HFF-Myc (cell line): Measurements from ENCODE around the gene DAO.

ENCODE experiments used
- DNase-seq: peaks from one replicate; pipeline ENCODE4 v3.0.0-alpha.2; 2011; ENCODE audit warnings: low read depth; ENCODE audit errors: extremely low read depth
- H3K4me3 ChIP-seq: replicated peaks from 2 replicates; pipeline ENCODE4 v1.5.1; 2011; ENCODE audit warnings: low read depth, mild to moderate bottlenecking, control low read depth, low read length
- TF ChIP-seq, protein P1 (sequence below): IDR thresholded peaks from 2 replicates; pipeline ENCODE4 v1.5.1; 2012; ENCODE audit warnings: mild to moderate bottlenecking, low read depth, low read length, control low read depth; ENCODE audit errors: missing control alignments

DAO gene

DNA sequence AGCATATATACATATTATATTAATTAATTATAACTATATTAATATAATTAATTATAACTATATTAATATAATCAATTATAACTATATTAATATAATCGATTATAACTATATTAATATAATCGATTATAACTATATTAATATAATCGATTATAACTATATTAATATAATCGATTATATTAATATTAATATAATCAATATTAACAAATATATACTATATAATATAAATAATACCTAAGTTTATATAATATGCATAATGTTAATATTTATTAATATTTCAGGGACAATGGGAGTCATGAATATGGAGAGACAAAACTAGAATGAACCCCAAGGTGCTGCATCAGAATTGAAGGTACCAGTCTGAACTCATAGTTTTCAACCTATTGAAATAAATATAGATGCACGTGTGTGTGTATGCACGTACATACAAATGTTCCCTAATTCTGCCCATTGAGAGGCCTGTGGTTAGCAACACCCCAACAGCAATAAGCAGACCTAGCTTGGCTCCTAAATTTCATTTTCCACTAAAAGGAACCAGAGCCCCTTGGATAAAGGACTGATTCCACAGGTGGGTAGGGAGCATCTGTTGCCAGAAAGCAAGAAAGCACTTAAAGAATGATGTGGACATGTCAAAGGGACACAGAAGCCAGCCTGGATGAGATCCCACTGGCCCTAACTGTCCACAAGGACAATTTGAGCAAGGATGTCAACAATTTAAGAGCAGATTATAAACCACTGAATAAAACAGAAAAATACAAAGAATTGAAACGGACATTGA lies 43.8 kb upstream of the DAO start:
- no peak overlapping the region for H3K4me3 ChIP-seq
- DNase-seq: no peak
- TF ChIP-seq, protein P1, sequence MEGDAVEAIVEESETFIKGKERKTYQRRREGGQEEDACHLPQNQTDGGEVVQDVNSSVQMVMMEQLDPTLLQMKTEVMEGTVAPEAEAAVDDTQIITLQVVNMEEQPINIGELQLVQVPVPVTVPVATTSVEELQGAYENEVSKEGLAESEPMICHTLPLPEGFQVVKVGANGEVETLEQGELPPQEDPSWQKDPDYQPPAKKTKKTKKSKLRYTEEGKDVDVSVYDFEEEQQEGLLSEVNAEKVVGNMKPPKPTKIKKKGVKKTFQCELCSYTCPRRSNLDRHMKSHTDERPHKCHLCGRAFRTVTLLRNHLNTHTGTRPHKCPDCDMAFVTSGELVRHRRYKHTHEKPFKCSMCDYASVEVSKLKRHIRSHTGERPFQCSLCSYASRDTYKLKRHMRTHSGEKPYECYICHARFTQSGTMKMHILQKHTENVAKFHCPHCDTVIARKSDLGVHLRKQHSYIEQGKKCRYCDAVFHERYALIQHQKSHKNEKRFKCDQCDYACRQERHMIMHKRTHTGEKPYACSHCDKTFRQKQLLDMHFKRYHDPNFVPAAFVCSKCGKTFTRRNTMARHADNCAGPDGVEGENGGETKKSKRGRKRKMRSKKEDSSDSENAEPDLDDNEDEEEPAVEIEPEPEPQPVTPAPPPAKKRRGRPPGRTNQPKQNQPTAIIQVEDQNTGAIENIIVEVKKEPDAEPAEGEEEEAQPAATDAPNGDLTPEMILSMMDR: no peak

DNA sequence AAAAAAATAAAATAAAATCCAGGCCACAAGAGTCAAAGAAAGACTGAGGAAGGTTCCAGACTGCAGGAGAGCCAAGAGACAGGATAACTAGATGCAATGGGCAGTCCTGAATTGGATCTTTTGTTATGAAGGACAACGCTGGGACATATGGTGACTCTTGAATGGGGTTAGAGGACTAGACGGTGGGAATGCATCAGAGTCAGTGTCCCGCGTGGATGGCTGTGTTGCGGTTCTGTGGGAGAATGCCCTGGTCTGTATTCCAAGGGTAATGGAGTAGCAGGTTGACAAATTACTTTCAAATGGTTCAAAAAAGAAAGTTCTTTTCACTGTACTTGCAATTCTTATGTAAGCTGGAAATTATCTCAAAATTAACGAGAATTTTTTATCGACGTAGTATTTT lies 42.7 kb upstream of the DAO start:
- TF ChIP-seq, protein P1: no peak
- no peak for DNase-seq

DNA sequence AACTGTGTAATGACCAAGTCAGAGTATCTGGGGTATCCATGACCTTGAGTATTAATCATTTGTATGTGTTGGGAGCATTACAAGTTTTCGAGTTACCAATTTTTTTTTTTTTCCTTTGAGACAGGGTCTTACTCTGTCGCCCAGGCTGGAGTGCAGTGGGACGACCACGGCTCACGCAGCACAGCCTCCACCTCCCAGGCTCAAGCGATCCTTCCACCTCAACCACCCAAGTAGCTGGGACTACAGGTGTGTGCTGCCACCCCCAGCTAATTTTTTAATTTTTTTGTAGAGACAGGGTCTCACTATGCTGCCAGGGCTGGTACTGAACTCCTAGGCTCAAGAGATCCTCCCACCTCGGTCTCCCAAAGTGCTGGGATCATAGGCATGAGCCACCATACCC lies 42.2 kb upstream of the DAO start:
- H3K4me3 ChIP-seq: no peak overlapping the region
- TF ChIP-seq, protein P1: no peak
- no peak for DNase-seq

More for the DNA sequence above, 42.7 kb upstream of the DAO start:
- no peak overlapping the region for H3K4me3 ChIP-seq

DNA sequence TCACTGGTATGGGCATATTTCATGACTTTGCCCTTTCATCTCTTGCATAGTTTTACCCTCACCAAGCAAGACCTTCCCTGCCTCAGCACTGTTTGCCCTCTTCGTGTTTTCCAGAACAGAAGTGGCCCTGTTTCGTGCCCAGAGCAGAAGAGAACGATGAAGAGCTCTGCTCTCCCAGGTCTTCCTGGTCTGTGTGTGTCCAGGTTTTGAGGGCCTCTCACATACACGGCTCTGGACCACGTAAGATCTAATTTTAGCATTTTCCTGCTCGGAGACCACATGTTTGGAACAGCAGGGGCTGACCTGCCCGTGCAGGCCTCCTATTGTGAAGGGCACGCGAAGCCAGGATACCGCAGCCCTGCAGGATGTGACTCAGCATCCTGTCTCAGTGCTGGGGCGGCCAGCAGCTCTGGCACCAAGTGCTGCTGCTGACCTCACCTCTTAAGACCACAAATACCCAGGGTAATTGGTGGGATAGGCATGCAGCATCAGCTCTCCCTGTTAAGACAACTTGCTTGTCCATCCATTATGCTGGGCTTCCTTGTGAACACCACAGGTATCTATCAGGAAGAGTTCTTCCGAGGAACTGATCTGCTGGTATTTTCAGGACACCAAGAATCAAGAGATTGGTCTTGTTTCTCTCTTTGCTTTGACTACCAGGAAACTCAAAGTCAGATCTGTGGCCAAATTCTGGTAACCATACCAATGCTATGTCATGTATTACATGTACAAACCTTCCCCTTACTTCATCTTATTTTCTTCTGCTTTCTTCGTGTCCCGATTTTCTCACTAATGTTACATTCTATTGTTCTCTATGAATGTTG lies 41.5 kb upstream of the DAO start:
- no peak overlapping the region for H3K4me3 ChIP-seq
- TF ChIP-seq, protein P1: no peak
- peak; percentile 99 for DNase-seq

DNA sequence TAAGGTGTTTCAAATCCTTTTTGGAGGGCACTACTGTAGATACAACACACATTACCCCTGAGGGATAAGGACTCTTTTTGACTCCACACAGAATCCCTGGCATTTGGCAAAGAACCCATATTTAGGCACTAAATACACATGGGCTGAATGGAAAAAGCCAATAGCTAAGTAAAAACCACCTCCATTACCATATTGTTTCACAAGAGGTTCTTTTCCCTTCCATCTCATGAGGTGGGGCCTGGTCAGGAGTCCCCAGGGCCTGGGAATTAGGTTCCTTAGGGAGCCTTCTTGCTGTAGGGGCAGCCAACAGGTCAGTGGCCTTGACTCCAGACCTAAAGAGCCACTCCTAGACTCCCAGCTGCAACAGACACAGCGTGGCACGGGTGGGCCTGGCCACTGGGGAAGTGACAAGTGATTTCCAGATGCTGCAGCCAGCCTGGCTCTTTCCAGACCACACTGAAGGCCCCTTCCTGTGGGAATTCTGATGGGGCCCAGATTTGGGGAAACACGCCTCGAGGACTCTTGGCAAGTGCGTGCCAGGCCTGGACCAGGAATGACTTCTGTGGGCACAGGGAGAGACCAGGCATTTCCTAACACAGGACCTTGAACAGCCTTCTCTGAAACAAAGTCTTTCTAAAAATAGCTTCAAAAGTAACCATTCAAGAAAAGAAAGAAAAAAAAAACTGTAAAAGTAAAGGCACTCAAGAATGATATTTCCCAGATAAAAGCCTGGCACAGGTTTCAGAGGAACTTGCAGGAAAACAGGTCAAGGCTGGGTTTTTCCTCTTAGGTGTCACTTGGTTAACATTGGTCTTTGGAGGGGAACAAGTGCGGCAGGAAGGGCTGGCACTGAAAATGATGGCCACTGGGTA lies 40.6 kb upstream of the DAO start:
- TF ChIP-seq, protein P1: no peak

DNA sequence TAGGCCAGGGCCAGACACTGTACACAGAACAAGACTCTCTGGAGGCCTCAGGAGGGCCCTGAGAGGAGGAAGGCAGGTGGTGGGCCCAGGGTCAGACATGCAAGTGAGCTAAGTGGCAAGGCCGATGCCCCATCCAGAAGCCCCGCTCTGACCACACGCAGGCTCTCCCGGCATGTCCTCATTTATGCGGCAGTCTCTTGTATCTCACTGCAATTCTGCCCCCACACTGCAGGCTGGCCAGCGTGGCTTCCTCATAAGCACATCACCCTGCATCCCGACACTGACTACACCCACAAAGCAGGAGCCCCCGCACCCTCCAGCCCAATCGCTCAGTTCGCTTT lies 40.0 kb upstream of the DAO start:
- no peak for DNase-seq
- no peak overlapping the region for H3K4me3 ChIP-seq
- TF ChIP-seq, protein P1: no peak

More for the DNA sequence above, 40.6 kb upstream of the DAO start:
- no peak for DNase-seq
- H3K4me3 ChIP-seq: no peak overlapping the region
